Sigmoid colon (tissue), 3 donors: ENCODE measurements around the gene LAMA3.

Source experiments
- POLR2A ChIP-seq, 2 donors: fragments of 450-650 bp; IDR thresholded peaks; one replicate each; pipeline ENCODE4 v1.6.1; 2016; ENCODE audit warnings: antibody characterized with exemption in 2 of 2, mild to moderate bottlenecking in 2 of 2, moderate library complexity in 2 of 2
- TF ChIP-seq, protein P1 (sequence below), 4 experiments: fragments of 450-650 bp in 3 of 4; fragments of 200-600 bp in 1 of 4; IDR thresholded peaks; one replicate each; pipeline ENCODE4 v1.5.1; 2016 to 2019; ENCODE audit warnings: antibody characterized with exemption in 4 of 4, mild to moderate bottlenecking in 3 of 4, moderate library complexity in 2 of 4

DNA sequence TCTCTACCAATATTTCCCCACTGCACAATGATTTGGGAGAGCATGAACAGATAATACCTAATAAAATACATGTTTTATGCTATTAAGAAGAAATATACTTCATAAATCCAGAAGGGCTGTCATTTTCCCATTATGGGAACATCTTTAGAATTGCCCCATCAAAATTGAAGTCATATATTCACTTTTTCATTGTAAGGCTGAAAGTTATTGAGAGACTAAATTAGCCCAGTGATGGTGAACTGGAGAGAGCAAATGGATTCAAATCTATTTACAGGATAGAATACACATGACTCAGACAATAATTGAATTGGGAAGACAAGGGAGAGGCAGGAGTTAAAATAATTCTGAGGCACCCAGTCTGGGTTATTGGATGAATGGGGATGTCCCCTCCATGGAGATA, 245.6 kb downstream of the LAMA3 start:
- TF ChIP-seq, protein P1, sequence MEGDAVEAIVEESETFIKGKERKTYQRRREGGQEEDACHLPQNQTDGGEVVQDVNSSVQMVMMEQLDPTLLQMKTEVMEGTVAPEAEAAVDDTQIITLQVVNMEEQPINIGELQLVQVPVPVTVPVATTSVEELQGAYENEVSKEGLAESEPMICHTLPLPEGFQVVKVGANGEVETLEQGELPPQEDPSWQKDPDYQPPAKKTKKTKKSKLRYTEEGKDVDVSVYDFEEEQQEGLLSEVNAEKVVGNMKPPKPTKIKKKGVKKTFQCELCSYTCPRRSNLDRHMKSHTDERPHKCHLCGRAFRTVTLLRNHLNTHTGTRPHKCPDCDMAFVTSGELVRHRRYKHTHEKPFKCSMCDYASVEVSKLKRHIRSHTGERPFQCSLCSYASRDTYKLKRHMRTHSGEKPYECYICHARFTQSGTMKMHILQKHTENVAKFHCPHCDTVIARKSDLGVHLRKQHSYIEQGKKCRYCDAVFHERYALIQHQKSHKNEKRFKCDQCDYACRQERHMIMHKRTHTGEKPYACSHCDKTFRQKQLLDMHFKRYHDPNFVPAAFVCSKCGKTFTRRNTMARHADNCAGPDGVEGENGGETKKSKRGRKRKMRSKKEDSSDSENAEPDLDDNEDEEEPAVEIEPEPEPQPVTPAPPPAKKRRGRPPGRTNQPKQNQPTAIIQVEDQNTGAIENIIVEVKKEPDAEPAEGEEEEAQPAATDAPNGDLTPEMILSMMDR (IDR thresholded peaks at IDR 0.05): no peak
- no peak for TF ChIP-seq POLR2A (IDR thresholded peaks at IDR 0.05)
